Measurements from ENCODE around the gene HBEGF.

HBEGF gene

GRCh38 chr5:140365941-140366340 is 19.5 kb upstream of the HBEGF start:
- Histone ChIP-seq H3K9ac (ENCODE audit: low read depth, low read length) (no peak overlapping the region), H3K9me3 (ENCODE audit: control insufficient read depth, insufficient read depth, low read length) (no peaks in the 10 kb centered on the region), H3K36me3 (ENCODE audit: insufficient read depth, low read length) (no peaks in the 10 kb centered on the region), H3K4me1 (ENCODE audit: insufficient read depth, low read length) (no peaks in the 10 kb centered on the region)

GRCh38 chr5:140365282-140365681 is 18.9 kb upstream of the HBEGF start:
- Histone ChIP-seq H3K4me1 (ENCODE audit: insufficient read depth, low read length) (no peaks in the 10 kb centered on the region), H3K36me3 (ENCODE audit: insufficient read depth, low read length) (no peaks in the 10 kb centered on the region), H3K9ac (ENCODE audit: low read depth, low read length) (no peak overlapping the region), H3K9me3 (ENCODE audit: control insufficient read depth, insufficient read depth, low read length) (no peaks in the 10 kb centered on the region)

- no peaks in the 10 kb centered on the region for H3K4me1 ChIP-seq (ENCODE audit: insufficient read depth, low read length)
- H3K9me3 ChIP-seq (ENCODE audit: control insufficient read depth, insufficient read depth, low read length): no peaks in the 10 kb centered on the region
- no peaks in the 10 kb centered on the region for H3K36me3 ChIP-seq (ENCODE audit: insufficient read depth, low read length)
- no peak overlapping the region for H3K9ac ChIP-seq (ENCODE audit: low read depth, low read length)
These were observed 18.0 kb upstream of the HBEGF start for GRCh38 chr5:140364472-140364765.

GRCh38 chr5:140363631-140364471 is 17.4 kb upstream of the HBEGF start:
- H3K9ac ChIP-seq (ENCODE audit: low read depth, low read length): peak overlapping the region; percentile 57; the same call in 1 of the 2 replicates
- H3K4me1 ChIP-seq (ENCODE audit: insufficient read depth, low read length): no peaks in the 10 kb centered on the region
- no peaks in the 10 kb centered on the region for H3K36me3 ChIP-seq (ENCODE audit: insufficient read depth, low read length)

GRCh38 chr5:140362875-140363630 is 16.6 kb upstream of the HBEGF start:
- Histone ChIP-seq H3K36me3 (ENCODE audit: insufficient read depth, low read length) (no peaks in the 10 kb centered on the region), H3K9ac (ENCODE audit: low read depth, low read length) (peak overlapping the region; percentile 57; the same call in 1 of the 2 replicates), H3K9me3 (ENCODE audit: control insufficient read depth, insufficient read depth, low read length) (no peaks in the 10 kb centered on the region), H3K4me1 (ENCODE audit: insufficient read depth, low read length) (no peaks in the 10 kb centered on the region)

More at GRCh38 chr5:140363631-140364471, 17.4 kb upstream of the HBEGF start:
- H3K9me3 ChIP-seq (ENCODE audit: control insufficient read depth, insufficient read depth, low read length): no peaks in the 10 kb centered on the region

- H3K9me3 ChIP-seq (ENCODE audit: control insufficient read depth, insufficient read depth, low read length): no peaks in the 10 kb centered on the region
- no peak overlapping the region for H3K9ac ChIP-seq (ENCODE audit: low read depth, low read length)
- H3K4me1 ChIP-seq (ENCODE audit: insufficient read depth, low read length): no peaks in the 10 kb centered on the region; the same call in 1 of the 2 replicates
- H3K36me3 ChIP-seq (ENCODE audit: insufficient read depth, low read length): no peaks in the 10 kb centered on the region
These were observed 15.9 kb upstream of the HBEGF start for GRCh38 chr5:140362311-140362710.

- H3K9ac ChIP-seq (ENCODE audit: low read depth, low read length): no peak overlapping the region
- no peaks in the 10 kb centered on the region; the same call in 1 of the 2 replicates for H3K4me1 ChIP-seq (ENCODE audit: insufficient read depth, low read length)
- H3K9me3 ChIP-seq (ENCODE audit: control insufficient read depth, insufficient read depth, low read length): no peaks in the 10 kb centered on the region
- no peaks in the 10 kb centered on the region for H3K36me3 ChIP-seq (ENCODE audit: insufficient read depth, low read length)
These were observed 15.5 kb upstream of the HBEGF start for GRCh38 chr5:140361901-140362300.

GRCh38 chr5:140360681-140361479 is 14.5 kb upstream of the HBEGF start:
- H3K4me1 ChIP-seq (ENCODE audit: insufficient read depth, low read length): no peaks in the 10 kb centered on the region; the same call in 1 of the 2 replicates
- H3K9ac ChIP-seq (ENCODE audit: low read depth, low read length): no peak overlapping the region
- H3K36me3 ChIP-seq (ENCODE audit: insufficient read depth, low read length): no peaks in the 10 kb centered on the region
- H3K9me3 ChIP-seq (ENCODE audit: control insufficient read depth, insufficient read depth, low read length): no peaks in the 10 kb centered on the region

- Histone ChIP-seq H3K36me3 (ENCODE audit: insufficient read depth, low read length) (no peaks in the 10 kb centered on the region), H3K4me1 (ENCODE audit: insufficient read depth, low read length) (no peaks in the 10 kb centered on the region; the same call in 1 of the 2 replicates), H3K9me3 (ENCODE audit: control insufficient read depth, insufficient read depth, low read length) (no peaks in the 10 kb centered on the region), H3K9ac (ENCODE audit: low read depth, low read length) (no peak within 1 kb of the TSS)
These were observed 13.7 kb upstream of the HBEGF start, which contains the start of gene SLC4A9 for GRCh38 chr5:140360101-140360500. SLC4A9 (plus strand) TSS chr5:140360194; CDS start chr5:140360237, 43 bp downstream.

- no peaks in the 10 kb centered on the region for H3K9me3 ChIP-seq (ENCODE audit: control insufficient read depth, insufficient read depth, low read length)
- H3K4me1 ChIP-seq (ENCODE audit: insufficient read depth, low read length): no peaks in the 10 kb centered on the region; the same call in 1 of the 2 replicates
- H3K36me3 ChIP-seq (ENCODE audit: insufficient read depth, low read length): no peaks in the 10 kb centered on the region
- H3K9ac ChIP-seq (ENCODE audit: low read depth, low read length): no peak overlapping the region
These were observed 12.4 kb upstream of the HBEGF start for GRCh38 chr5:140358738-140359310.

- H3K9me3 ChIP-seq (ENCODE audit: control insufficient read depth, insufficient read depth, low read length): no peaks in the 10 kb centered on the region
- H3K36me3 ChIP-seq (ENCODE audit: insufficient read depth, low read length): no peaks in the 10 kb centered on the region
- H3K4me1 ChIP-seq (ENCODE audit: insufficient read depth, low read length): no peaks in the 10 kb centered on the region; the same call in 1 of the 2 replicates
- peak overlapping the region; percentile 36; the same call in 1 of the 2 replicates for H3K9ac ChIP-seq (ENCODE audit: low read depth, low read length)
These were observed 11.3 kb upstream of the HBEGF start for GRCh38 chr5:140357726-140358093.

GRCh38 chr5:140356853-140357725 is 10.7 kb upstream of the HBEGF start:
- Histone ChIP-seq H3K4me1 (ENCODE audit: insufficient read depth, low read length) (no peaks in the 10 kb centered on the region; the same call in 1 of the 2 replicates), H3K9ac (ENCODE audit: low read depth, low read length) (no peak overlapping the region), H3K9me3 (ENCODE audit: control insufficient read depth, insufficient read depth, low read length) (no peaks in the 10 kb centered on the region), H3K36me3 (ENCODE audit: insufficient read depth, low read length) (no peaks in the 10 kb centered on the region)

GRCh38 chr5:140355546-140355945 is 9.1 kb upstream of the HBEGF start:
- no peaks in the 10 kb centered on the region for H3K9me3 ChIP-seq (ENCODE audit: control insufficient read depth, insufficient read depth, low read length)
- H3K4me1 ChIP-seq (ENCODE audit: insufficient read depth, low read length): no peaks in the 10 kb centered on the region; the same call in 1 of the 2 replicates
- no peak overlapping the region for H3K9ac ChIP-seq (ENCODE audit: low read depth, low read length)
- H3K36me3 ChIP-seq (ENCODE audit: insufficient read depth, low read length): no peaks in the 10 kb centered on the region

Measured in ES-I3 (cell line).